CD4-positive, alpha-beta T cell treated with Interleukin-15 for 1 hour (primary cell): Measurements from ENCODE around the gene SPNS3.

Experiments used
- DNase-seq: peaks from one replicate; pipeline ENCODE4 v3.0.0-alpha.2; 2020

Gene SPNS3

DNA sequence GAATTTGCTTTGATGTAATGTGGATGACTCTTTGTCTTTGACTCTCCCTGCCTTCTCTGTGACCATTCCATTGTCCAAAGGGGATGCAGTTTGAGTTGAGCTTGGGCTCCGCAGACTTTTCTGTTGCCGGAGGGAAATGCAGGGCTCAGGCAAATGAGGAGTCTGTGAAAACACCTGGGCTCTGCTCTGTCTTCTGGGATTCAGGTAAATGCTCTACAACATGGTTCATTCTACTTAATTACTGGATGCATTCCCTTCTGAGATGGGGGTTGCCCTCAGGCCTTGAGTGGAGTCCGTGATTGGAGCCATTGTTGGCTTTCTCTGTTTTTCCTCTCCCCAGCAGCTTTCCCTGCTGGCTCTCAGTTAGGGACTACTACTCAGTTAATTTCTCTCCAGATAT, 38.5 kb downstream of the SPNS3 start:
- DNase-seq, result no peak

DNA sequence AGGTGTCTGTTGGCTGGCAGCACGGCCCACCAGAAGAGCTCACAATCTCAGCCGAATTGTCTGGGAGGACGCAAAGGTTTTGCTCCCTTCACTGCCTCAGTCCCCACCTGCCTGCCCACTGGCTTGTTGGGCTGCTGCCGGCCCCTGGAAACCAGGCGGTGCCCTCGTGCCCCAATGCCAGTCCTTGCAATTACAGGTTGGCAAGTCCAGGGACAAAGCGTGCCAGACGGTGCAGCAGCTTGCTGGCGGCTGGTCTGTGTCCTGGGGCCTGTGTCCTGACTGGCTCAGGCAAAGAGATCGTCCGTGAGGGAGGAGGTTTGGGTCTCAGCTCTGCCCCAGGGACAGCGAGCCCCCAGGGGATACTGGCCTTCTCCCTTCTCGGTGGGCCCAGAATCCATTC, 40.4 kb downstream of the SPNS3 start:
- DNase-seq, result no peak

DNA sequence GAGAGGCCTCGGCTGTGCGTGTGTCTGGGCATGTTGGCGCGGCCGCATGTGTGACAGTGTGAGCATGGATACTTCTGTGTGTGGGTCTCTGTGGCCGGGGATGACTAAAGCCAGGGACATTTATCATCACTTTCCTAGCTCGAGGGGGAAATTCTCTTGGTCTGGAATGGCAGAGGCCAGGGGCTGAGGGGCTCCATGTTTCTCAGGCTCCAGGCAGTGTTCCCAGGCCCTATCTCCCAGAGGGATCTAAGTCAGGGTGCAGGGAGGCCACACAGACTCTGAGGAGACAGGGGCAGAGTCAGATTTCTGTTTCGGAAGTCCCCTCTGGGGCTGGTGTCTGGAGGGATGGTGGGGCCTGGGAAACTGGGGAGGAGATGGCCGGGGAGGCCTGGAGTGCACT, 41.3 kb downstream of the SPNS3 start:
- DNase-seq, result no peak

DNA sequence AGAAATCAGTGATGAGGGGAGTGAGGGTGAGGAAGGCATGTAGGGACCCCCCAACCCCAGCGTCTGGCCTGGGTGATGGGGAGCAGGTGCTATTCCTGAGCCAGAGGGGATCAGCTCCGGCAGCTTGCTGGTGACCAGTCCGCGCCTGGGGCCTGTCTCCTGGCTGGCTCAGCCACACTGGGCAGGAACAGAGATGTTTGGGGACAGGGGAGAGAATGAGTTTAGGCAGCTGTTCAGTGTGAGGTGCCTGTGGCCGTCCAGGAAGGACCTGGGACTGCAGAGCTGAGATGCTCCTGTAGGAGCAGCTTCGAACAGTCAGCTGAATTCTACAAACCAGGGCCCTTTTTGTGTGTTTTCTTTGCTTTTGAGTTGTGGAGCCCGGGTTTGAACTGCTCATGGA, 41.7 kb downstream of the SPNS3 start:
- no peak for DNase-seq

DNA sequence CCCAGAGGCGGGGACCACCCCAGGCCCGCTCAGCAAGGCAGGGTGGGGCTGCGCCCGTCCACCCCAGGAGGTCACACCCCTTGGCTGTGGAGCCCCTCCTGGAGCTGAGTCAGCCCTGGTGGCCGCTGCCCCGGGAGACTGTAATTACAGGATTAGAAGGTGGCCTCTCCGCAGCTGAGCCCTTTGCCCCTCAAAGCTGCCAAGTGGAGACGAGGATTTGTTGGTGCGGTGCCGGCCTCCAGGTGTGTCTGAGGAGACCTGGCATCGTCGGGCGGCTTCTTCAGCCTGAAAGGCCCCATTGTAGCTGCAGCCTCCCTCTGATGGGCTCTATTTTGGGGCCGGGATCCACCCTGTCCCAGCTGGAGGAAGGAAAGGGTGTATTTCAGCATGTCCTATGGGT, 42.3 kb downstream of the SPNS3 start:
- DNase-seq, result no peak

DNA sequence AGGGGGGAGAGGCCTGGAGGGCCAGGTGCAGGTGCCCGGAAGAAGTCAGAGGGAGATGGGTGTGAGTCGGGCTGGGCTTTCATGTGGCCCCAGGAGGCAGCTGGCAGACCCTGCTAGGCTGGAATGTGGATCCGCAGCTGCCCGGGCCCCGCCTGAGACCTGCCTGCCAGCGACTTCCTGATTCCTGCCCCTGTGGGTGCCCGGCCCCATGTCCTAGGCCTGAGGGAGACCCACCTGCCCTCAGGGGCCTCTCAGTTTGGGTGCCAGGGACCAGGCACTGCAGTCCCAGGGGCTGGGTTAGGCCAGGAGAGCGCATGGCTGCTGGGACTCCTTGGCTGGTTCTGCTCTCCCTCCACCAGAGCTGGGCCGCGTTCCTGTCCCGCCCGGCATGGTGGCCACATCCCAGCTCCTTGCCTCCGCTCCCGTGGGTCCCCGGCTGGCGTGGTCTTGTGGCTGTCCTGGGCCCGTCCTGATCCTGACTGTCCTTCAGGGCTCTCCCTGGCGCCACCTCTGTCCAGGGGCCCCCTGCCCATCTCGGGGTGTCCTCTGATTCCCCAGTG, 42.9 kb downstream of the SPNS3 start:
- no peak for DNase-seq

DNA sequence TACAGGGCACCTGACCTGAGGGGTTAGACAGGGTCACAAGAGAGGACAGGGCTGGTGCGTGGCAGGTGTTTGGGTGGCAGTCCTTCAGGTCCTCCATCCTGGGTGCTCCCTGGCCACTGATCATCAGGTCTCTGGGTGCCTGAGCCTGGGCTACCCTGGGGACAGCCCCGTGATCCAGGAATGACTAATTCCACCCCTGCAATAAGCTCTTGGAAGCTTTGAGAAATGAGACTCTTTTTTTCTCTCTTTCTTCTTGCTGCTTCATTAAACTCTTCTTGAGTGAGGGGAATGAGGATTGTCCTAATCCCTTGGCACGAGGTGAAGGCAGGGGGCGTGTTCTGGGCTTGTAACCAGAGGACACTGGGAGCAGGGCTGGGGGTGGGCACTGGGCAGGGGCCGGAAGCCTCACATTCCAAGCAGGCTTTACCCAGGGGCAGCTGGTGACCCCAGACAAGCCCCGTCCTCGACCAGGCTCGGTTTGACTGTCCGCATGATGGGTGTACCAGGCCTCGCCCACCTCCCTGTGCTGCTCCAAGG, 43.6 kb downstream of the SPNS3 start:
- DNase-seq, result no peak

DNA sequence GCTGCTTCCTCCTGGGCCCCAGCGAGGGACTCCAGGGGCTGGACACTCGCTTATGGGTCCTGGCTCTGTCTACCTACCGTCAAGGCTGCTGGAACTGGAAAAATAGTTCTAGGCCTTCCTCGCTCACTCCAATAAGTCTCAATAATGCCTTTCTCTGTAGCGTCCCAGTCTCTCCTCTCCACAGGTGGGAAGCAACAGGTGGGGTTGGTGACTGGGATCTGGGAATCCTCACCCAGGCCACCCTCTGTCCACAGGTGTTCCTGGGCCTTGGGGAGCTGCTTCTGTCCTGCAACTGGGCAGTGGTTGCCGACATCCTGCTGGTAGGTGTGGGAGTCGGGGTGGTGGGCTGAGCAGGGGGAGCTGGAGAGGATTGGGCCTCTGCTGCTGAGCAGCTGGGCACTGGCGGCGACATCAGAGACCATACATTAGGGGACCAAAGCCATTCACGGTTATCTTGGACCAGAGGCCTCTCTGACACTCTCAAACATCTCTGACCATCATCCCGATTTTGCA, 44.6 kb downstream of the SPNS3 start:
- DNase-seq, result no peak

DNA sequence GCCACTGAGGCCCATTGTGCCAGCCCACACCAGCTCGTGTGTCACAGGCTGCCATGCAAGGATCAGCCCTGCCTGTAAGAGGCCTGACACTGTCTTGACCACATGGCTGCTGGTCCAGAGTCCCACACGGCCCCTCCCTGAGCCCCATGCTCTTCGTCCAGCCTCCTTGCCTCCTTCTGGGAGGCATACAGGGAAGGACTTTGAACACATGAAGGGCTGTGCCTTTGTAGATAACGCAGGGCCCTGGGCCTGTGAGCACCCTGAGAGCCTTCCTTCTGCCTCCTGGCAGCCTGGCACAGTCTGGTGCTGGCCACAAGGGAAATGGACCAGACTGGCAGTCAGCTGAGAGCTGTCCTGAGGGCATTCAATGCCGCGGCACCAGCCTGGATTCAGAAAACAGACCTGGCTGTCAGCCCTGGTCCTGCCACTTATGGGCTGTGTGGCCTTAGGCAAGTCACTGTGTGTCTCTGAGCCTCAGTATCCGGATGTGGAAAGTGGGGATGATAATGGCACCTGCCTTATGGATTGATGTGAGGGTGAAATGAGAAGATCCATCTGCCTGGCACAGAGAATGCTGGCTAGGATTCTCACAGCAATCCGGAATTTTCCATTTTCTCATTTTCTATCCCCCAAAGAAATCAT, 45.7 kb downstream of the SPNS3 start:
- DNase-seq, result no peak

DNA sequence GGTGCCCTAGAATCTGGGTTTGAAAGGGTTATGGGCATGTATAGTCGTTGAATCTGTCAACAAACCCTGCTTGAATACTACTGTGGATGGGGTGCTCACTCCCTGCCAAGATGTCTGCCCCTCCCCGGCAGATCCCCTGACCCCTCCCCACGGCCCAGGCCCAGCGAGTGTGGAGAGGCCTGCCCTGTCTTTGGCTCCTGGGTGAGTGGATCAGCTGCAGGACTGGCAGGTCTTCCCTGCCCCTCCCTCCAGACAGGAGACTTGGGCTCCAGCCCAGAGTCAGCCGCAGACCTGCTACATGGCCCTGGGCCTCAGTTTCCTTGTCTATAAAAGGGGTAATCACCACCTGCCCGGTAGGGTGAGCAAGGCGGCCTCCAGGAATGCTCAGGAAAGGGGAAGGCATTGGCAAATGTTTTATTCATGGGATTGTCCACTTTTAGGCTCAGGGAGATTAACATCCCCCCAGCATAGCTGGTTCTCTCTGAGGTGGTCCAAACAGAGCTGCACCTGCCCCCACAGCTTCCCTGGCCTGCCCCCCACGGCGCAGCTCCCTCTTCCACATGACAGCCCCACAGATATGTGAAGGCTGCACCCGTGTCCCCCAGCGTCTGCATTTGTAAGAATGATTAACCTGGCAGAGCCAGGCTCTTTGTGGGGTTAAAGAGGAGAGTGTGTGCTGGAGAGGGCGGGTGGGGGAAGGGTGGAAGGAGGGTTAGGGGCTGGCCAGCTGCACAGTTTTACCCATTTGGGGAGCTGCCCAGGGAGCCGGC, 46.4 kb downstream of the SPNS3 start:
- no peak for DNase-seq

DNA sequence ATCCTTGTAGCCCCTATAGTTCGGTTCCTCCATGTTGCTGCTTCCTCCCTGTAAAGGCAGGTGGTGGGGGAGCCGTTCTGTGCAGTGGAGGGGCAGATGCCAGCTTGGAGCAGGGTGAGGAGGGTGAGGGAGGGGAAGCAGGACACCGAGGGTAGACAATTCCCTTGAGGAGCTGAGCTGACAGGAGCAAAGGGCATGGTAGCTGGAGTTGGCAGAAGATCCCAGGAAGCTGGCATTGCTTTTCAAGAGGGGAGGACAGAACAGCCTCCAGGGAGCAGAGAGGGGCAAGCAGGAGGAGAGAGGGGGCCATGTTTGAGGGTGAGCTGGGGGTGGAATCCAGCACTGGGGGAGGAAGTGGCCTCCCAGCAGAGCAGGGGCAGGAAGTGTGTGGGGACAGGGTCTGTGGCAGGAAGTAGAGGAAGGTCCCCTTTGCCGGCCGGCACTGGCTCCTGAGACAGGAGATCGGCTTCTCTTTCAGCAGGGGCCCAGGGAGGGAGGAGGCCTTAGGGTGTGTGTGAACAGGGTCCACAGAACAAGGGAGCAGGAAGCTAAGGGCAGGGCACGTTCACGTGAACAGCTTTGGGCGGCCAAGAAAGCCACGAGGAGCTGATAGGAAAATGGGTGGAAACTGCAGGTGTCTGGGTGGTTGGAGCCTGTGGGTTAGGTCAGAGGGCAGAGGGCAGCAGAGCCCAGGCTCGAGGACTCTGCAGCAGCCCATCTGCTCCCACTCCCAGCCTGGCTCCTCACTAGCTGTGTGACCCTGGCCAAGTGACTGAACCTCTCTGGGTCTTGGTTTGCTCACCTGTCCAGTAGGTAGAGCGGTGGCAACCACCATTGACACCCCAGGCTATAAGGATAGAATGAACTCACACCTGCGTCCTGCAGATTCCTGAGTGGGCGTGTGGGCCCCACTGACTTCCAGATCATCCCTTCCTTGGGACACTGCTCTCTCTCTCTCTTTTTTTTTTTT, 47.5 kb downstream of the SPNS3 start:
- DNase-seq, result no peak

DNA sequence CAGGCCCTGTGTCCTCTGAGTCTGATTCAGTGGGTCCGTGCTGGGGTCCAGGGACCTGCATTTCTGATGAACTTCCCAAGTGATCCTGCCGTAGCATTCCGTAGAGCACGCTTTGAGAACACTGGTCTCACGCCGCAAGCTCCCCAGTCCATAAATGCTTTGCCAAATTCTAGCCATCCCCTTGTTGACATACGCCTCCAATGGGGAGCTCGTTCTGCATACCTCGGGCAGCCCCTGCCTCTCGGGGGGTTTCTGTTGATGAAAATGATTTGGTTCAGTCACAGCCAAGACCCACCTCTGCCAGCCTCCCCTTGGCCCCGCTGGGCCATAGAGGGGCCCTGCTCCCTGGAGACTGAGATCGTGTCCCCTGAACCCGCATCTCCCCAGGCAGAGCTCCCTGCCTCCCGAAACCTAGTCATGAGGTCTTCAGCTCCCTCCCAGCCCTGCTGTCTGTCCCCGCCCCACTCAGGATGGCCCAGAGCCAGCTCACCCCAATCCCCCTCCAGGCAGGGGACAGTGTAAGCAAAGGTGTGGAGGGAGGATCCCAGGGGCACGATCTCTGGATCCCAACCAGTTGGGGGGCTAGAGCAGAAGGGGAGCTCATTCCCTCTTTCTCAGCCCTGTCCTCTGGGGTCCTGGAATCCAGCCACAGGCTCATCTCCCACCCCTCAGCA, 48.7 kb downstream of the SPNS3 start:
- DNase-seq, result no peak

DNA sequence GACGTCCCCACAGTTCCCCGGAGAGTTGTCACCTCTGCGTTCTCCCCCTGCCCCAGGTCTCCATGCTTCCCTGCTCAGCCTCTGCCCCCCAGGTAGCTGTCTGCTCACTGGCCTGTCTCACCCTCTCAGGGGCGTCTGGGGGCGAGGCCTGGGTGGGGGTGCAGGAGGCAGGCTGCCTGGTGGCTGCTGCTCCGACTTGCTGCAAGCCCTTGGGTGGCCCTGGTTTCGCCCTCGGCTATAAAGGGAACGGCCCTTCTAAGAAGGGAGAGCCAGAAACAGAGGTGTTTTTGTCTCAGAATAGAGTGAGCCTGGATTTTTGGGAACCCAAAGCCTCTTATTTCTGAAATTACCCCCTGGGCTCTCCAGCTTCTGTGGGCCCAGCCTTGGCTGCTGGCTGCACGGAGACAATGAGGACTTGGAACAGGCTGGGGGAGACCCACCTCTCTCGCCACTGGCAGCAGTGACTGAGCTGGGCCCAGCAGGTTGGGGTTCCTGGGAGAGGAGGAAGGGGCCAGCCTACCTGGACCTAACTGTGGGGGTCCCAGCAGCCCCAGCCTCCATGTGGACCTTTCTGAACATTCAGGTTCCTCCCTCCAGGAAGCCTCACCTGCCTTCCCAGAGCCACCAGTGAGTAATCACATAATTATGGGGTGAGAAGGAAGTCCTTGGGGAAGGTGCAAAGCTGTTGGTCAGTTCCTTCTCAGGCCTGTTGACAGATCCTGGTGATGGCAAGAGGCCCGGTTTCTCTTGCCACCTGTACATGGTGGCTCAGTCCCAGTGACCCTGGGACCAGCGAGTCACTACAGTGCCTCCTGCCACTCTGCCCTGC, 49.5 kb downstream of the SPNS3 start:
- no peak for DNase-seq

DNA sequence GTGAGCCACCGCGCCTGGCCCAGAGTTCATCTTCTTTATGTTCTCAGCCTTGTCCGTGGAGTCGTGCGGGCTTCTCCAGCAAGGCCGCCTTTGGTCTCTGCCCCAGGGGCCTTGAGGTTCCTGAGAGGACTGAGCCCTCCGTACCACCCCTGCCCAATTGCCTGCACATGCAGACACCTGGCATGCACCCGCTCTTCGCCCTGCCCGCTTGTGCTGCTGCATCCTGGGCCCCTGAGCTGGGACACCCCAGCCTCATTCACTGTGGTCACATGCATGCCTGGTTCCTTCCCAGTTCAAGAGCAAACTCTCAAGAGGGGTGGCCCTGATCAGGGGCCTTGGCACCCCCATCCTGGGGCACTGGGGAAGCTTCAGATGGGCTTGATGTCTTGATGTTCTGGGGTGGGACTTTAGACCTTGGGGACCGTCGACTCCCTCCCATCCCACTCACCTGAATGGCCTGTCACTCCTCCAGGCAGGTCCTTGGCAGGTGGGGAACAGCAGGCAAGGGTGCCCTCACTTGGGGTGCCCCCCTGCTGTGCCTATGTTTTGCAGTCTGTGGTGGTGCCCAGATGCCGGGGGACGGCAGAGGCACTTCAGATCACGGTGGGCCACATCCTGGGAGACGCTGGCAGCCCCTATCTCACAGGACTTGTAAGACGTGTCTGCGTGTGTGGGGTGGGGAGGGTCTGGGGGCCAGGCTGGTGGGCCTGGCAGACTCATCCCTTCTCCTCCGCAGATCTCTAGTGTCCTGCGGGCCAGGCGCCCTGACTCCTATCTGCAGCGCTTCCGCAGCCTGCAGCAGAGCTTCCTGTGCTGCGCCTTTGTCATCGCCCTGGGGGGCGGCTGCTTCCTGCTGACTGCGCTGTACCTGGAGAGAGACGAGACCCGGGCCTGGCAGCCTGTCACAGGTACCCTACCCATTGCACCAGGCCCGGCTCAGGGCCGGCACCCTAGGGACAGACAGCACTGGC, 52.2 kb downstream of the SPNS3 start:
- peak; percentile 35 for DNase-seq

DNA sequence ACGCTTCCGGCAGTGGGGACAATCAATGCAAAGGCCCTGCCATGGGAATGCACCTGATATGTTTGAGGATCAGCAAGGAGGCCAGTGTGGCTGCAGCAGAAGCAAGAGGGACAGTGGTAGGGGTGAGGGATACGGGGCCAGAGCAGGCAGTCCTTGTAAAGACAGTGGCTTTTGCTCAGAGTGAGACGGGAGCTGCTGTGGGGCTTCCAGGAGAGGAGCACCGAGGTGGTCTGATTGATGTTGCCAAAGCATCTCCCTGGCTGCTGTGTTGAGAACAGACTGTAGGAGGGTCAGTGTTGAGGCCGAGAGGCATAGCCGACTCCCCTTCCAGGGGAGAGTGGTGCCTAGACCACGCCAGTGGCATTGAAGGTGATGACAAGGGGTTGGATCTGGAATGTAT, 53.6 kb downstream of the SPNS3 start:
- DNase-seq, result no peak

DNA sequence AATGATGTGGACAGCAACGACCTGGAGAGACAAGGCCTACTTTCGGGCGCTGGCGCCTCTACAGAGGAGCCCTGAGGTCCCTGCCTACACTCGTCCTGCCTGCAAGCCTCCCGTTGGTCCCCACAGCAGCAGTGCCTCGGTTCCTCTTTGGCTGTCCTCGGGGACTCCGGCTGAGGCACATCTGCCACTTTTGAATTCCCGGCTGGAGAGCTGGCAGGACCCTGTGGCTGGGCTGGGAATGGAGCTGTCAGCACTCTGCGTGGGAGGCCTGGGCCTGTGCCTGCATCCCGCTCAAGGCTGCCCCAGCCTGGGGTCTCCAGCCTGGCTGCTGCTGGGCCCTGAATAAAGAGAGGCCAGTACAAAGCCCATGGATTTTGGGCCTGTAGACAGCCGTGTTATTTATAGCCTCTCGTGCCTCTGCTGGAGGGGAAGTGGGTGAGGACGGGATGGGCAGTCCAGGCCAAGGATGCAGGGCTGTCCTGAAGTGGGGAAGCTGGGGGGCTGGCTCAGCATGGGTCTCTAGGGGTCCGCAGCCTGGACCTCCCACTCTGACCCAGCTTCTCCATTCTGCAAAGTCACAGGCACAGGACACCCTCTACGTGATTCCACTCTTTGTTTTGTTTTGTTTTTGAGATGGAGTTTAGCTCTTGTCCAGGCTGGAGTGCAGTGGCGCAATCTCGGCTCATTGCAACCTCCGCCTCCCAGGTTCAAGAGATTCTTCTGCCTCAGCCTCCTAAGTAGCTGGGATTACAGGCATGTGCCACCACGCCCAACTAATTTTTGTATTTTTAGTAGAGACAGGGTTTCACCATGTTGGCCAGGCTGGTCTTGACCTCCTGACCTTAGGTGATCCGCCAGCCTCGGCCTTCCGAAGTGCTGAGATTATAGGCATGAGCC, 54.3 kb downstream of the SPNS3 start:
- no peak for DNase-seq

DNA sequence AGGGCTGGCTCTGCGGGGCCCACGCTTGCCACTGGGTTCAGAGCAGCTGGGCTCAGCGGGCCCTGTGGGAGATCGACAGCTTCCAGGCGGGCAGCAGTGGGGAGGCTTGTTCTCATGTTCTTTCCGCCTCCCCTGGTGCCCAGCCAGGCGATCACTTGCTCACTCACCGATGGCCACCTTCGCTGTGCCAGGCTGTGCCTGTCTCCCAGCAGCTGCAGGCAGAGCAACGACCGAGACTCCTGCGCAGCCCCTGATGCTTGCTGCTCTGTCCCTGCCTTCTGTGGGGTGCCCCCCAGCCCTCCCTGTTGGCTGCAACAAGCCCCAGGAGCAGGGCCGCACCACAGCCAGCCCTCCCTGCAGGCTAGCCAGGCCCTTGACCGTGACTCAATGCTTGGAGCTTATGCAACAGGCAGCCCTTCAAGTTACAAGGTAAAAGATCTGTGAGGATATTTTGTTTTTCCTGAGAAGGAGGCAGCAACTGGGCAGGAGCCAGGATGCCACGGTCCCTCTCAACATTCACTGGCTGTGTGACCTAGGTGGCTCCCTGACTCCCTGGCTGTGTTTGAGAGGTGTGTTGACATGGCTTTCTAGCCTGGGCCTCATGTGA, 55.4 kb downstream of the SPNS3 start:
- DNase-seq, result no peak

DNA sequence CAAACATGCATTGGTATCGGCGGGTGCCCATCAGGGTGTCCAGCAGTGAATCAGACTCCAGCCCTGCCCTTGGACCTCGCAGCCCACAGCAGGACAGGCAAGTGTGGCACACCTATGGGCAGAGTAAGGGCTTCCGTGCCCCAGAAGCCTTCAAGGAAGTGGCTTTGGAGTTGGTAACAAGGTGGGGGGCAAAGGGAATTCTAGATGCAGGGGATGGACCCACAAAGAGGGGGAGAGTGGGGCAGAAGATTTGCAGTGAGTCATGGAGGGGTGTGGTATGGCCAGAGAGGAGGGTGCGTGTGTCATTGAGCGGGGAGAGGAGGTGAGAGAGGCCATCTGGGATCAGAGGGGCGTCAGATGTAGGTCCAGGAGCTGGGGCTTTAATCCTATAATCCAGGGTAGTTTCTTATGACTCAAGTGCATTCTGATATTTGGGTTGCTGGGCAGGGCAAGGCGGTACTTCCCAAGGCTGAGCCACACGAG, 56.4 kb downstream of the SPNS3 start:
- no peak for DNase-seq
